Erythroblast (primary cell): ENCODE measurements around the gene CAMK2G.

Experiments
- GATA1 ChIP-seq: IDR thresholded peaks from 2 replicates; pipeline ENCODE4 v1.6.1; 2011; ENCODE audit warnings: low read depth, mild to moderate bottlenecking, control low read depth, low read length, moderate library complexity
- POLR2A ChIP-seq: IDR thresholded peaks from 2 replicates; pipeline ENCODE4 v1.6.1; 2011; ENCODE audit warnings: mild to moderate bottlenecking, low read length

- TF ChIP-seq POLR2A (no peak), GATA1 (no peak)
These were observed 18.9 kb downstream of the CAMK2G start for GRCh38 chr10:73855413-73855812.
